ENCODE measurements around the gene AFF3. TPM values are rescaled to one million over a fixed set of nuclear protein-coding genes. Genes with fewer than 3 reads are reported as not detected.

The AFF3 gene
- total and polyA plus RNA-seq, 10 of the 15 experiments (the other 5 are each of a cell fraction or from before 2014, with no cell fraction given): 0.26 to 5.5 (median 3.0) TPM

- TF ChIP-seq E2F8 (IDR thresholded peaks at IDR 0.05; ENCODE audit: low read depth, partially characterized antibody): no peak
- no peak for TF ChIP-seq SP1 (IDR thresholded peaks at IDR 0.05; ENCODE audit: low read depth, low read length)
Measured at GRCh38 chr2:100182494-100183361, 40.3 kb upstream of the AFF3 start (continued).

- RAD21 ChIA-PET (ENCODE audit: unreplicated experiment): no interaction called here
- TF ChIP-seq ZNF384 (IDR thresholded peaks at IDR 0.05; ENCODE audit: borderline replicate concordance, low read depth, low read length) (no peak), RAD51 (IDR thresholded peaks at IDR 0.05) (no peak), SPI1 (IDR thresholded peaks at IDR 0.05; ENCODE audit: borderline replicate concordance, insufficient read depth, low read depth, low read length) (no peak), MTA3 (IDR thresholded peaks at IDR 0.05; ENCODE audit: borderline replicate concordance, low read length) (no peak), ZBED1 (IDR thresholded peaks at IDR 0.05; ENCODE audit: borderline replicate concordance) (no peak), TCF12 (IDR thresholded peaks at IDR 0.05; ENCODE audit: low read depth, low read length) (no peak), NFYB (IDR thresholded peaks at IDR 0.05; ENCODE audit: insufficient read depth, low read depth, low read length) (no peak), BRCA1 (IDR thresholded peaks at IDR 0.05; ENCODE audit: low read depth, low read length) (no peak), USF2 (IDR thresholded peaks at IDR 0.05; ENCODE audit: borderline replicate concordance, low read depth, low read length) (no peak), NR2C2 (IDR thresholded peaks at IDR 0.05; ENCODE audit: borderline replicate concordance, control insufficient read depth, insufficient read length, low read depth) (no peak), RFX5 (IDR thresholded peaks at IDR 0.05; ENCODE audit: low read depth, low read length) (no peak), STAT1 (conservative IDR thresholded peaks at IDR 0.05) (no peak)
- H3K27me3 ChIP-seq (replicated peaks in 1 of 2; ENCODE audit: control insufficient read depth in 2 of 2, insufficient read depth in 2 of 2, low read length in 1 of 2): peaks cover 0 to 6% of the 10 kb centered on the region in 2 experiments; a peak in 1 of 4 replicates
- no peaks in the 10 kb centered on the region for H3K36me3 ChIP-seq (ENCODE audit: control insufficient read depth in 2 of 2, insufficient read depth in 2 of 2, low read length in 1 of 2)
- CTCF ChIA-PET: no interaction called here
- no peak overlapping the region for H3K9ac ChIP-seq (ENCODE audit: control insufficient read depth, insufficient read depth, low read length)
- H2AFZ ChIP-seq (ENCODE audit: control insufficient read depth, low read depth, low read length): no peak overlapping the region
- no peaks in the 10 kb centered on the region for H4K20me1 ChIP-seq (ENCODE audit: control insufficient read depth, insufficient read depth)
- H3K27ac ChIP-seq (ENCODE audit: control insufficient read depth, insufficient read depth): no peak overlapping the region
- no peak overlapping the region for H3K4me3 ChIP-seq
- DNase-seq (ENCODE audit: low read depth, low spot score) (no peak), ATAC-seq (no peak), FAIRE-seq (no peak)
- WGBS (ENCODE audit: insufficient coverage, insufficient replicate concordance, low lambda C conversion rate, missing lambda C conversion rate): 67% methylated on average over 5 of the region's 5 CpGs
- intact Hi-C loops (cut with micrococcal nuclease; ENCODE audit: unreplicated experiment) (no loop called here), in situ Hi-C loops (cut with MboI) (no loop called here)
- SMC1A ChIA-PET (ENCODE audit: uncharacterized antibody, unreplicated experiment): no interaction called here
- POLR2A ChIA-PET: no interaction called here
- no peaks in the 10 kb centered on the region; the same call in 2 of the 3 replicates for H3K9me3 ChIP-seq (replicated peaks; ENCODE audit: control insufficient read depth, insufficient read depth, low read length)
- no peaks in the 10 kb centered on the region for H3K79me2 ChIP-seq (ENCODE audit: control insufficient read depth, insufficient read depth, low read length)
- BruUV-seq (replicated peaks): no TSS peak
- H3K4me1 ChIP-seq (ENCODE audit: control insufficient read depth, insufficient read depth, low read length): no peaks in the 10 kb centered on the region
- no peak overlapping the region for H3K4me2 ChIP-seq (ENCODE audit: control insufficient read depth, insufficient read depth)
Measured at GRCh38 chr2:100180503-100180902, 38.1 kb upstream of the AFF3 start.

All from GM12878 (cell line).